Measurements from ENCODE around the gene ARHGAP25. TPM values are rescaled to one million over a fixed set of nuclear protein-coding genes. Genes with fewer than 3 reads are reported as not detected.

Gene ARHGAP25
- total RNA-seq, 1 donor from 2014 or later, result 5.8 TPM

DNA sequence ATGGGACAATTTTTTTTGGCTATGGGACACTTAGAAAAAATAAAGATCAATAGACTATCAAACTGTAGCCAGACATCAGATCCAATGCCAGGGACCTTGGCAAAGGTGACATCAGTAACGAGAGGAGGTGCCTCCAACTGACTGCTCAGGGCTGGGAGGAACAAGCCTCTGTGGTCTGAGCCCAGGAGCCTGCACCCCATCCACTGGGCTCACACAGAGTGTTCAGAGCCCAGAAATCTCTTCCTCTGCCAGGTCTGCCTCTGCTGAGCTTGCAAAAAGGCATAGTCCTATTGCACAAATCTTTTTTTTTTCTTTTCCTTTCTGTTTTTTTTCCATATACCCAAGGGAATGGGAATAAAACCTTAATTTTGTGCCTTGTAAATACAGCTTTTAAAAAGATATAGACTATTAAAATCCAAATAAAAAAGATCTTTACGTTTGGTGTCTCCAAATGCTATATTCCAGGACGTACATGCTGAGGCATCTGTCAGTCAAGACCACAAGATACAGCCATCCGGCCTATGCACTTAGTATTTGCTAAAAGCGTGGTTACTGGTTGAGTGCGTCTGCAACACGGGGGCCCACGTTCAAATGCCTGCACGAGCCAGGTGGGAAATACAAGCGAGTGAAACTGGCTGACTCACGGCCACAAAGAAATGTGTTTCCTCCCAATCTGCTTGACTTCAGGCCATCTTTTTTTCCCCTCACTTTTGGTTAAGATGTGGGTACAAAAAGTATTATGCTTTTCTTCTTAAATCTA, 7.8 kb upstream of the ARHGAP25 start:
- Histone ChIP-seq H3K9me3 (ENCODE audit: low read depth) (no peaks in the 10 kb centered on the region), H3K4me2 (no peak overlapping the region), H3K4me3 (no peak overlapping the region), H3K36me3 (no peaks in the 10 kb centered on the region), H2AFZ (replicated peaks) (no peak overlapping the region), H4K20me1 (ENCODE audit: low read depth) (no peaks in the 10 kb centered on the region), H3F3A (ENCODE audit: low read depth) (no peaks in the 10 kb centered on the region), H3K4me1 (no peaks in the 10 kb centered on the region), H3K9ac (no peak overlapping the region), H3K27me3 (no peaks in the 10 kb centered on the region), H3K27ac (no peak overlapping the region), H3K79me2 (ENCODE audit: low read depth) (no peaks in the 10 kb centered on the region)
- H3K36me3 Mint-ChIP-seq, result no peaks in the 10 kb centered on the region
- H3K4me3 Mint-ChIP-seq, result no peak overlapping the region
- no peaks in the 10 kb centered on the region for H3K4me1 Mint-ChIP-seq
- TF ChIP-seq EZH2 (IDR thresholded peaks at IDR 0.05) (no peak), EZH2phosphoT487 (IDR thresholded peaks at IDR 0.05) (no peak)
- TF ChIP-seq, protein P1, sequence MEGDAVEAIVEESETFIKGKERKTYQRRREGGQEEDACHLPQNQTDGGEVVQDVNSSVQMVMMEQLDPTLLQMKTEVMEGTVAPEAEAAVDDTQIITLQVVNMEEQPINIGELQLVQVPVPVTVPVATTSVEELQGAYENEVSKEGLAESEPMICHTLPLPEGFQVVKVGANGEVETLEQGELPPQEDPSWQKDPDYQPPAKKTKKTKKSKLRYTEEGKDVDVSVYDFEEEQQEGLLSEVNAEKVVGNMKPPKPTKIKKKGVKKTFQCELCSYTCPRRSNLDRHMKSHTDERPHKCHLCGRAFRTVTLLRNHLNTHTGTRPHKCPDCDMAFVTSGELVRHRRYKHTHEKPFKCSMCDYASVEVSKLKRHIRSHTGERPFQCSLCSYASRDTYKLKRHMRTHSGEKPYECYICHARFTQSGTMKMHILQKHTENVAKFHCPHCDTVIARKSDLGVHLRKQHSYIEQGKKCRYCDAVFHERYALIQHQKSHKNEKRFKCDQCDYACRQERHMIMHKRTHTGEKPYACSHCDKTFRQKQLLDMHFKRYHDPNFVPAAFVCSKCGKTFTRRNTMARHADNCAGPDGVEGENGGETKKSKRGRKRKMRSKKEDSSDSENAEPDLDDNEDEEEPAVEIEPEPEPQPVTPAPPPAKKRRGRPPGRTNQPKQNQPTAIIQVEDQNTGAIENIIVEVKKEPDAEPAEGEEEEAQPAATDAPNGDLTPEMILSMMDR (IDR thresholded peaks at IDR 0.05), result no peak
- no peaks in the 10 kb centered on the region for H3K9me3 Mint-ChIP-seq
- no peak overlapping the region for H3K27ac Mint-ChIP-seq
- DNase-seq (ENCODE audit: low spot score), result no peak
- peaks cover 7% of the 10 kb centered on the region for H3K27me3 Mint-ChIP-seq (ENCODE audit: insufficient read depth, low read depth)

DNA sequence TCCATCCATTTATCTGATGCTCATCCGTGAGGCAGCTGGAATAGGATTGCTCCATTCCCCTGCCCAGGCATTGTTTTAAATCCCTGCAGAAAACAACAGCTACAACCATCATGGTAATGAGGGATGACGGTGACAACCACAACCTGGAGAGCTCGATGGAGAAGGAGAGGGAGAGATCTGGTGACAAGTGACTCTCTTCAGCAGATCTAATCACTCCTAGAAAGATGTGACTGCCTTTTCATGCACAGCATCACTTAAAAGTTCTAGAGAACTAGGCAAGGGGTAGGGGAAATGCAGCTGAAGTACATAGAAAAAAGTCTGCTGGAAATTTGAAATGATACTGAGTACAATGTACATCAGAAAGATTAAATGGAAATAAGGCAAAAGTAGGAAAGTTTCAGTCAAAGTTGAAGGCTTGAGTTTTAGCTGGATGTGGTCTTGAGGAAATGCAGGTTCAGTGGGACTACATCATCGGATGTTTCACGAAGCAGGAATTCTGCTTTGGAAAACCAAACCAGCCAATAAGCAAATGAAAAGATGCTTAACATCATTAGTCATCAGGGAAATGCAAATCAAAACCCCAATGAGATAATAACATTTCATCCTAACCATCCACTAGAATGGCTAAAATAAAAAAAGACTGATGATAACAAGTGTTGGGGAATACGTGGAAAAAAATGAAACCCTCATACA, 6.8 kb upstream of the ARHGAP25 start:
- H3K4me1 ChIP-seq, result no peaks in the 10 kb centered on the region
- no peak for TF ChIP-seq EZH2 (IDR thresholded peaks at IDR 0.05)
- no peak for TF ChIP-seq EZH2phosphoT487 (IDR thresholded peaks at IDR 0.05)
- TF ChIP-seq, protein P1 (IDR thresholded peaks at IDR 0.05), result no peak
- H2AFZ ChIP-seq (replicated peaks), result no peak overlapping the region
- DNase-seq (ENCODE audit: low spot score), result no peak
- H3K9ac ChIP-seq, result no peak overlapping the region
- no peaks in the 10 kb centered on the region for H3K27me3 ChIP-seq
- Mint-ChIP-seq H3K27me3 (ENCODE audit: insufficient read depth, low read depth) (peaks cover 7% of the 10 kb centered on the region), H3K36me3 (no peaks in the 10 kb centered on the region), H3K4me1 (no peaks in the 10 kb centered on the region), H3K4me3 (no peak overlapping the region), H3K9me3 (no peaks in the 10 kb centered on the region), H3K27ac (no peak overlapping the region)
- H3K79me2 ChIP-seq (ENCODE audit: low read depth), result no peaks in the 10 kb centered on the region
- H3K27ac ChIP-seq, result no peak overlapping the region
- no peak overlapping the region for H3K4me2 ChIP-seq
- H3F3A ChIP-seq (ENCODE audit: low read depth), result no peaks in the 10 kb centered on the region
- no peaks in the 10 kb centered on the region for H3K9me3 ChIP-seq (ENCODE audit: low read depth)
- no peak overlapping the region for H3K4me3 ChIP-seq
- no peaks in the 10 kb centered on the region for H3K36me3 ChIP-seq
- no peaks in the 10 kb centered on the region for H4K20me1 ChIP-seq (ENCODE audit: low read depth)

DNA sequence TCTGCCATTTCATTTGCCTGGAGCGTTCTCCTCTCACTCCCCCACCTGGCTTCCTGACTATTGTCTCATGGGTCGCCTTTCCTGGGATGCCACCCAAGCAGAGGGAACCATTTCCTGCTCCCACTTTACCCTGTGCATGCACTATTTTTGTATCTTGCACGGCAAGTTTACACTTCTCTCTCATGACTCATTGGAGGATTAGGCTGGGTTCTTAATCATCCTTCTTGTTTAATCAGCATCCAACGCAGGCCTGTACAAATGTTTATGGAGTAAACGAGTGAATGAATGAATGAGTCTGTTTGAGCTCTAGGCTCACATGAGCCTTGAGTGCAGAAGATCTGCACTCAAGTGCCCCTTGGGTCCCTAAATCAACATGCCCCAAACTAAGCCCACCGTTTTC, 3.8 kb upstream of the ARHGAP25 start:
- Histone ChIP-seq H3K9me3 (ENCODE audit: low read depth) (no peaks in the 10 kb centered on the region), H3K36me3 (no peaks in the 10 kb centered on the region), H3K4me1 (no peaks in the 10 kb centered on the region), H3K9ac (no peak overlapping the region), H3K4me3 (no peak overlapping the region), H4K20me1 (ENCODE audit: low read depth) (no peaks in the 10 kb centered on the region), H3K27ac (no peak overlapping the region), H3F3A (ENCODE audit: low read depth) (no peaks in the 10 kb centered on the region), H3K79me2 (ENCODE audit: low read depth) (no peaks in the 10 kb centered on the region), H3K4me2 (no peak overlapping the region), H3K27me3 (no peaks in the 10 kb centered on the region), H2AFZ (replicated peaks) (no peak overlapping the region)
- peaks cover 5% of the 10 kb centered on the region for H3K27me3 Mint-ChIP-seq (ENCODE audit: insufficient read depth, low read depth)
- no peaks in the 10 kb centered on the region for H3K36me3 Mint-ChIP-seq
- no peaks in the 10 kb centered on the region for H3K4me1 Mint-ChIP-seq
- no peak for DNase-seq (ENCODE audit: low spot score)
- no peak for TF ChIP-seq EZH2phosphoT487 (IDR thresholded peaks at IDR 0.05)
- TF ChIP-seq, protein P1 (IDR thresholded peaks at IDR 0.05), result no peak
- no peak overlapping the region for H3K4me3 Mint-ChIP-seq
- no peak overlapping the region for H3K27ac Mint-ChIP-seq
- H3K9me3 Mint-ChIP-seq, result no peaks in the 10 kb centered on the region
